ENCODE data around the gene SRGN.
"Not testable (repeated sequence)": the region's sequence is repeated elsewhere in the genome, so short reads cannot be mapped to it uniquely, and the experiment has no call there.

Gene SRGN

GRCh38 chr10:69123747-69124562 is 36.1 kb downstream of the SRGN start, which contains the start of gene VPS26A:
Gene VPS26A (plus strand): TSS chr10:69124178. CDS start chr10:69124278, 100 bp downstream.
- TF ChIP-seq CTCF (IDR thresholded peaks at IDR 0.05; ENCODE audit: borderline replicate concordance, control extremely low read depth, extremely low read depth, insufficient read depth, missing control alignments): no peak
- in situ Hi-C loops (cut with MboI; ENCODE audit: low sequenced_read_pairs, unreplicated experiment): no loop called here
- DNase-seq (ENCODE audit: low spot score): peak; percentile 100

GRCh38 chr10:69124563-69125268 is 36.8 kb downstream of the SRGN start:
- in situ Hi-C loops (cut with MboI; ENCODE audit: low sequenced_read_pairs, unreplicated experiment): no loop called here
- TF ChIP-seq CTCF (IDR thresholded peaks at IDR 0.05; ENCODE audit: borderline replicate concordance, control extremely low read depth, extremely low read depth, insufficient read depth, missing control alignments): no peak
- peak; percentile 68 for DNase-seq (ENCODE audit: low spot score)

GRCh38 chr10:69125554-69125953 is 37.7 kb downstream of the SRGN start:
- no peak for DNase-seq (ENCODE audit: low spot score)
- in situ Hi-C loops (cut with MboI; ENCODE audit: low sequenced_read_pairs, unreplicated experiment): no loop called here
- no peak for TF ChIP-seq CTCF (IDR thresholded peaks at IDR 0.05; ENCODE audit: borderline replicate concordance, control extremely low read depth, extremely low read depth, insufficient read depth, missing control alignments)

- no peak for TF ChIP-seq CTCF (IDR thresholded peaks at IDR 0.05; ENCODE audit: borderline replicate concordance, control extremely low read depth, extremely low read depth, insufficient read depth, missing control alignments)
- no peak for DNase-seq (ENCODE audit: low spot score)
- in situ Hi-C loops (cut with MboI; ENCODE audit: low sequenced_read_pairs, unreplicated experiment): no loop called here
Measured at GRCh38 chr10:69130251-69130650, 42.3 kb downstream of the SRGN start.

- TF ChIP-seq CTCF (IDR thresholded peaks at IDR 0.05; ENCODE audit: borderline replicate concordance, control extremely low read depth, extremely low read depth, insufficient read depth, missing control alignments): no peak
- in situ Hi-C loops (cut with MboI; ENCODE audit: low sequenced_read_pairs, unreplicated experiment): no loop called here
- DNase-seq (ENCODE audit: low spot score): no peak
Measured at GRCh38 chr10:69139961-69140360, 52.1 kb downstream of the SRGN start.

- in situ Hi-C loops (cut with MboI; ENCODE audit: low sequenced_read_pairs, unreplicated experiment): no loop called here
- DNase-seq (ENCODE audit: low spot score): no peak
- TF ChIP-seq CTCF (IDR thresholded peaks at IDR 0.05; ENCODE audit: borderline replicate concordance, control extremely low read depth, extremely low read depth, insufficient read depth, missing control alignments): no peak
Measured at GRCh38 chr10:69141304-69141703, 53.4 kb downstream of the SRGN start.

- DNase-seq (ENCODE audit: low spot score); in situ Hi-C loops (cut with MboI; ENCODE audit: low sequenced_read_pairs, unreplicated experiment): not testable (repeated sequence)
Measured at GRCh38 chr10:69142074-69142473, 54.2 kb downstream of the SRGN start.

Measured in GM13976 (cell line).